ENCODE data around the gene TDP2. TPM values are rescaled to one million over a fixed set of nuclear protein-coding genes. Genes with fewer than 3 reads are reported as not detected.
A peak's percentile ranks its signal among the peaks of the same experiment; 100 is the strongest.

The TDP2 gene
- total RNA-seq, 3 donors from 2014 or later (not counting 1 experiment from before 2014, with no cell fraction given): 43.2 to 51.9 (median 49.5) TPM

DNA sequence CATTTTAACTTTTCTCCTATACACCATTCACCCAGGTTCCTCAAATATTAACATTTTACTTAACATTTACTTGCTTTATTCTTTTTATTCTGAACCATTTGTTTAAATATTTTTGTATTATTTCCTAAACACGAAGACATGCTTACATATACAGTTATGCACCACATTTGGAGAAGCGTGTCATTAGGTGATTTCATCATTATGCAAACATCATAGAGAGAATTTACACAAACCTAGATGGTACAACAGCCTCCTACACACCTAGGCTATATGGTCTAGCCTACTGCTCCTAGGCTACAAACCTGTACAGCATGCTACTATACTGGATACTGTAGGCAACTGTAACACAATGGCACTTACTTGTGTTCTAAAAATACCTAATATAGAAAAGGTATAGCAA lies 6.6 kb downstream of the TDP2 start:
- Histone ChIP-seq H3K4me1 (ENCODE audit: control insufficient read depth, insufficient read depth, low read length) (no peaks in the 10 kb centered on the region), H3K27ac (ENCODE audit: low read length) (no peak overlapping the region), H3K9me3 (ENCODE audit: control insufficient read depth, insufficient read depth, low read length) (no peaks in the 10 kb centered on the region), H3K4me3 (ENCODE audit: low read length) (no peak overlapping the region), H3K27me3 (ENCODE audit: control insufficient read depth, insufficient read depth, low read length) (no peaks in the 10 kb centered on the region), H3K36me3 (ENCODE audit: control insufficient read depth, insufficient read depth, low read length) (peaks cover 32% of the 10 kb centered on the region)
- H3K27ac Mint-ChIP-seq: no peak overlapping the region
- DNase-seq (no peak), ATAC-seq (no peak)
- TF ChIP-seq, protein P1, sequence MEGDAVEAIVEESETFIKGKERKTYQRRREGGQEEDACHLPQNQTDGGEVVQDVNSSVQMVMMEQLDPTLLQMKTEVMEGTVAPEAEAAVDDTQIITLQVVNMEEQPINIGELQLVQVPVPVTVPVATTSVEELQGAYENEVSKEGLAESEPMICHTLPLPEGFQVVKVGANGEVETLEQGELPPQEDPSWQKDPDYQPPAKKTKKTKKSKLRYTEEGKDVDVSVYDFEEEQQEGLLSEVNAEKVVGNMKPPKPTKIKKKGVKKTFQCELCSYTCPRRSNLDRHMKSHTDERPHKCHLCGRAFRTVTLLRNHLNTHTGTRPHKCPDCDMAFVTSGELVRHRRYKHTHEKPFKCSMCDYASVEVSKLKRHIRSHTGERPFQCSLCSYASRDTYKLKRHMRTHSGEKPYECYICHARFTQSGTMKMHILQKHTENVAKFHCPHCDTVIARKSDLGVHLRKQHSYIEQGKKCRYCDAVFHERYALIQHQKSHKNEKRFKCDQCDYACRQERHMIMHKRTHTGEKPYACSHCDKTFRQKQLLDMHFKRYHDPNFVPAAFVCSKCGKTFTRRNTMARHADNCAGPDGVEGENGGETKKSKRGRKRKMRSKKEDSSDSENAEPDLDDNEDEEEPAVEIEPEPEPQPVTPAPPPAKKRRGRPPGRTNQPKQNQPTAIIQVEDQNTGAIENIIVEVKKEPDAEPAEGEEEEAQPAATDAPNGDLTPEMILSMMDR (IDR thresholded peaks at IDR 0.05): no peak
- H3K36me3 Mint-ChIP-seq: peaks cover 6% of the 10 kb centered on the region
- intact Hi-C loops (cut with micrococcal nuclease): loop anchor here (10.0 kb wide), 1 partner anchor 115 kb away; the partner anchor contains the start of gene GMNN
- peaks cover 51 to 59% of the 10 kb centered on the region in 2 donors for H3K4me1 Mint-ChIP-seq
- no peak overlapping the region for H3K4me3 Mint-ChIP-seq
- 91% methylated on average over 2 of the region's 2 CpGs for WGBS (ENCODE audit: insufficient coverage)
- no peaks in the 10 kb centered on the region for H3K27me3 Mint-ChIP-seq (ENCODE audit: low read depth in 2 of 2)
- no peaks in the 10 kb centered on the region for H3K9me3 Mint-ChIP-seq

DNA sequence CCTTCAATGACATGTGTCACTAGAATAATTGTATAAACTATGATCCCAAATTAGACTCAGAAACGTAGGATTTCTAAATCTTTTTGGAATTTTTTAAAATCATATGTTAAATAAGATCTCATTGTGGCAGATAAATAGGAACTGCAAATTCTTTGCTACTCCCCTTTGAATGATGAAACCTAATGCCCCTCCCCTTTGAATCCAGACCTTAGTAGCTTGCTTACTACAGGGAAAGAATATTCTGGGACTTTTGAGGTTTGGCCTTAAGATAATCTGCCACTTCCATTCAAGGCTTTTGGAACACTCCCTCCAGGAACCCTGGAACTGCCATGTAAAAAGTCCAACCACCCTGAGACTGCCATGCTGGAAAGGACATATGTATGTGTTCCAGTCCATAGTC lies 7.1 kb downstream of the TDP2 start:
- no peaks in the 10 kb centered on the region for H3K9me3 Mint-ChIP-seq
- TF ChIP-seq, protein P1 (IDR thresholded peaks at IDR 0.05): no peak
- H3K27me3 Mint-ChIP-seq (ENCODE audit: low read depth in 2 of 2): no peaks in the 10 kb centered on the region
- H3K36me3 Mint-ChIP-seq: peaks cover 6% of the 10 kb centered on the region
- Histone ChIP-seq H3K4me1 (ENCODE audit: control insufficient read depth, insufficient read depth, low read length) (no peaks in the 10 kb centered on the region), H3K27ac (ENCODE audit: low read length) (no peak overlapping the region), H3K36me3 (ENCODE audit: control insufficient read depth, insufficient read depth, low read length) (peaks cover 31% of the 10 kb centered on the region), H3K9me3 (ENCODE audit: control insufficient read depth, insufficient read depth, low read length) (no peaks in the 10 kb centered on the region), H3K27me3 (ENCODE audit: control insufficient read depth, insufficient read depth, low read length) (no peaks in the 10 kb centered on the region), H3K4me3 (ENCODE audit: low read length) (no peak overlapping the region)
- DNase-seq: no peak
- intact Hi-C loops (cut with micrococcal nuclease): no loop called here
- H3K4me3 Mint-ChIP-seq: no peak overlapping the region
- ATAC-seq: no peak
- WGBS (ENCODE audit: insufficient coverage): no CpG with 5 or more reads among the region's 1 CpG
- H3K4me1 Mint-ChIP-seq: peaks cover 46 to 54% of the 10 kb centered on the region in 2 donors
- no peak overlapping the region for H3K27ac Mint-ChIP-seq

DNA sequence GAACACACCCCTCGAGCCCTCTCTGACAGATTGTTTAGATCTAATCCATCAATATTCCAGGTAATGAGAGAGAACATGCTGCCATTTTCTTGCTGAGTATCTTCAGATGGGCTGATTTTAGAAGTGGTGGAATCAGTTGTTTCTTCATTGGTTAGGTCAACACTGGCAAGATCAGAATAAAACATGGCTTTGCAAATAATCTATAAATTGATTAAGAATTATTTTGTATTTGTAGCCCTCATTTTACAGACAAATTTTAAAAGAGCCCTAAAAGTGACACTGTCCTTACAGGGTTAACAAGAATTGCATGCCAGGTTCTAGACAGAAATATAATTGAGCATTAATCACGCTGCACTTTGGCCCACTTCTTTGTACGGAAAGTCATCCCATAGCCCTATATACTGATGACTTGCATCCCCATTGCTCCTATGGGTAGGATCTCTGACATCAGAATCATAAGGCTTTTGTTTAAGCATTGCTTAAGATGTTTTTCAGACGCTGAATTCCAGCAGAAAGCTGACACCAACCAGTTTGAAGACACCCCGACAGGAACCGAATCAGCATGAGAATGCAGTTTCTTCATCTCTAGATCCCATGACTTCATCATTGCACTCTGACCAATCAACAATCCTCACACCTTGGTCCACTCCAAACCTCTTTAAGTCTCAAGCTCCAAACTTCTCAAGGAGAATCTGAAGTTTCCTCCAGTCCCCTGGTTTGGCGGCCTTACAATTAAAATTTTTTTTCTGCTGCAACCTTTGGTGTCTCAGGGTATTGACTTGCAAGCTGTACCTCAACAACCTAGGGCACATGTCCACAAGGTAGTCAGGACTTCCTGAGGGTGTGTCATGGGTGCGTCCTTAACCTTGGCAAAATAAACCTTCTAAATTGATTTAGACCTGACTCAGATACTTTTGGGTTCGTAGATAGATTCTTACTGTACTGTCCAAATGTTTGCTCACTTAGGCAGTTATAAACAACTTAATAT lies 7.8 kb downstream of the TDP2 start:
- H3K36me3 Mint-ChIP-seq: peaks cover 9% of the 10 kb centered on the region
- H3K4me3 ChIP-seq (ENCODE audit: low read length): no peak overlapping the region
- H3K27ac Mint-ChIP-seq: no peak overlapping the region
- TF ChIP-seq, protein P1 (IDR thresholded peaks at IDR 0.05): no peak
- peak in 1 of 3 donors; percentile 30 for ATAC-seq
- 92% methylated on average over 8 of the region's 9 CpGs for WGBS (ENCODE audit: insufficient coverage)
- intact Hi-C loops (cut with micrococcal nuclease): no loop called here
- H3K4me1 ChIP-seq (ENCODE audit: control insufficient read depth, insufficient read depth, low read length): no peaks in the 10 kb centered on the region
- H3K9me3 Mint-ChIP-seq: no peaks in the 10 kb centered on the region
- H3K4me3 Mint-ChIP-seq: no peak overlapping the region
- no peak for DNase-seq
- no peaks in the 10 kb centered on the region for H3K27me3 Mint-ChIP-seq (ENCODE audit: low read depth in 2 of 2)
- H3K27ac ChIP-seq (ENCODE audit: low read length): no peak overlapping the region
- H3K27me3 ChIP-seq (ENCODE audit: control insufficient read depth, insufficient read depth, low read length): no peaks in the 10 kb centered on the region
- H3K36me3 ChIP-seq (ENCODE audit: control insufficient read depth, insufficient read depth, low read length): peaks cover 35% of the 10 kb centered on the region
- H3K4me1 Mint-ChIP-seq: peaks cover 44 to 47% of the 10 kb centered on the region in 2 donors
- H3K9me3 ChIP-seq (ENCODE audit: control insufficient read depth, insufficient read depth, low read length): no peaks in the 10 kb centered on the region
